HG02610 (cell line): ENCODE data around the gene DHX40.
A peak's percentile ranks its signal among the peaks of the same experiment; 100 is the strongest.
"Not testable (repeated sequence)": the region's sequence is repeated elsewhere in the genome, so short reads cannot be mapped to it uniquely, and the experiment has no call there.

ENCODE experiments used
- ATAC-seq: cut with Tn5 transposase; IDR thresholded peaks from one replicate; pipeline ENCODE4 v1.9.1; 2021; ENCODE audit warnings: mild to moderate bottlenecking, moderate library complexity; ENCODE audit not compliant: unreplicated experiment

The DHX40 gene

GRCh38 chr17:59565171-59565958, at the start of gene DHX40:
TSS of gene DHX40 (plus strand) at chr17:59565610. CDS start at chr17:59565672, 62 bp downstream.
- ATAC-seq, result peak; percentile 86

GRCh38 chr17:59516451-59516850, 49.0 kb upstream of the DHX40 start:
- no peak for ATAC-seq

- ATAC-seq, result no peak
Measured at GRCh38 chr17:59519132-59519531, 46.3 kb upstream of the DHX40 start.

- no peak for ATAC-seq
Measured at GRCh38 chr17:59520251-59520650, 45.2 kb upstream of the DHX40 start.

GRCh38 chr17:59521465-59522126, 43.8 kb upstream of the DHX40 start:
- ATAC-seq, result no peak

- ATAC-seq, result not testable (repeated sequence)
Measured at GRCh38 chr17:59524930-59525329, 40.5 kb upstream of the DHX40 start.

GRCh38 chr17:59525668-59526067, 39.7 kb upstream of the DHX40 start:
- no peak for ATAC-seq

- ATAC-seq, result no peak
Measured at GRCh38 chr17:59526451-59526850, 39.0 kb upstream of the DHX40 start.

GRCh38 chr17:59527325-59527917, 38.0 kb upstream of the DHX40 start:
- ATAC-seq, result no peak

GRCh38 chr17:59527931-59528330, 37.5 kb upstream of the DHX40 start:
- no peak for ATAC-seq

- ATAC-seq, result no peak
Measured at GRCh38 chr17:59530531-59530930, 34.9 kb upstream of the DHX40 start.

- ATAC-seq, result no peak
Measured at GRCh38 chr17:59533694-59534093, 31.7 kb upstream of the DHX40 start.

- ATAC-seq, result no peak
Measured at GRCh38 chr17:59534583-59534982, 30.8 kb upstream of the DHX40 start.

GRCh38 chr17:59538195-59538909, 27.1 kb upstream of the DHX40 start:
- no peak for ATAC-seq

- no peak for ATAC-seq
Measured at GRCh38 chr17:59542960-59543635, 22.3 kb upstream of the DHX40 start.

- ATAC-seq, result no peak
Measured at GRCh38 chr17:59545942-59546341, 19.5 kb upstream of the DHX40 start.

GRCh38 chr17:59547131-59547915, 18.1 kb upstream of the DHX40 start:
- no peak for ATAC-seq

- not testable (repeated sequence) for ATAC-seq
Measured at GRCh38 chr17:59548985-59549384, 16.4 kb upstream of the DHX40 start.

GRCh38 chr17:59550703-59551102, 14.7 kb upstream of the DHX40 start:
- ATAC-seq, result no peak

GRCh38 chr17:59558039-59558438, 7.4 kb upstream of the DHX40 start:
- no peak for ATAC-seq
